BE2C (cell line): ENCODE data around the gene PLCH2.

ENCODE experiments used
- DNase-seq: peaks from one replicate; pipeline ENCODE4 v3.0.0-alpha.2; 2020
- H3K27me3 ChIP-seq: fragments of 250-450 bp; sonication (Bioruptor Pico); 2 replicates; pipeline ENCODE4 v1.5.1; 2020; ENCODE audit warnings: mild to moderate bottlenecking
- H3K36me3 ChIP-seq: fragments of 250-450 bp; sonication (Bioruptor Pico); 2 replicates; pipeline ENCODE4 v1.5.1; 2020; ENCODE audit warnings: mild to moderate bottlenecking
- H3K4me1 ChIP-seq: fragments of 250-450 bp; sonication (Bioruptor Pico); 2 replicates; pipeline ENCODE4 v1.5.1; 2020
- H3K4me3 ChIP-seq: 2 replicates; pipeline ENCODE4 v1.5.1; 2011; ENCODE audit warnings: low read depth, low read length
- H3K9me3 ChIP-seq: fragments of 250-450 bp; sonication (Bioruptor Pico); 2 replicates; pipeline ENCODE4 v1.5.1; 2020
- TF ChIP-seq, protein P1 (sequence below): IDR thresholded peaks from 2 replicates; pipeline ENCODE4 v1.5.1; 2012; ENCODE audit warnings: mild to moderate bottlenecking, low read depth, low read length

PLCH2 gene

DNA sequence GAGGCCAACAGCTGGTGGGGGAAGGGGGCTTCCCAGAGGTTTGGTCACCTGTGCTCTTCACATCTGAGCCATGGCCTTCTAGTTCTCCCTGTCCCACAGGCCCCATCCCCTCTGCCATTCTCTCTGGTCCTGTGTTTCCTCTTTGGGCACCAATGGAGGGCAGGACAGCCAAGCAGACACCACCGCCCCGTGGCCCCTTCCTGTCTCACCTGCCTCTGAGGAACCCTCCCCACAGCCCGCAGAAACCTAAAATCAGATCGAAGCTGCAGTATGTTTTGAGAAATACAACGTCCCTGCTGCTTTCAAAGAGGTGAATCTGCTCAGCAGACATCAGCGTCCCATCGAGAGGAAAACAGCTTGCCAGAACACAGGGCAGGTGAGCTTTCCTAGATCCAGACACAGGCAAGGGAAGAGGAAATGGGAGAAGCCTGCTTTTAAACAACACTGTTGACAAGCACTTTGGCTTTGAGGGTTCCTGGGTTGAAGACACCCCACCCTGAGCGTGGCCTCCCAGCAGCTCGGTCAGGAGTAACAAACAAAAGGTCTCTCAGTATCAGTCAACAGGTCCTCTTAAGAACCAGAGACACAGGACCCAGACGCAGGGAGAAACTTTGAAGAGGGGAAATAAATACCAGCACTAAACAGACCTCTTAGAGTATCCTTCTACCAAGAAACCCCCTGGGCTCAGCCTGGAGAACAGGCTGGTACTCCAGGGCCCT lies 48.0 kb downstream of the PLCH2 start:
- no peak for DNase-seq
- Histone ChIP-seq H3K27me3 (no peaks in the 10 kb centered on the region), H3K4me3 (no peak overlapping the region), H3K4me1 (peaks cover 13% of the 10 kb centered on the region; the same call in 1 of the 2 replicates), H3K9me3 (no peaks in the 10 kb centered on the region), H3K36me3 (peaks cover 8% of the 10 kb centered on the region; the same call in 1 of the 2 replicates)
- TF ChIP-seq, protein P1, sequence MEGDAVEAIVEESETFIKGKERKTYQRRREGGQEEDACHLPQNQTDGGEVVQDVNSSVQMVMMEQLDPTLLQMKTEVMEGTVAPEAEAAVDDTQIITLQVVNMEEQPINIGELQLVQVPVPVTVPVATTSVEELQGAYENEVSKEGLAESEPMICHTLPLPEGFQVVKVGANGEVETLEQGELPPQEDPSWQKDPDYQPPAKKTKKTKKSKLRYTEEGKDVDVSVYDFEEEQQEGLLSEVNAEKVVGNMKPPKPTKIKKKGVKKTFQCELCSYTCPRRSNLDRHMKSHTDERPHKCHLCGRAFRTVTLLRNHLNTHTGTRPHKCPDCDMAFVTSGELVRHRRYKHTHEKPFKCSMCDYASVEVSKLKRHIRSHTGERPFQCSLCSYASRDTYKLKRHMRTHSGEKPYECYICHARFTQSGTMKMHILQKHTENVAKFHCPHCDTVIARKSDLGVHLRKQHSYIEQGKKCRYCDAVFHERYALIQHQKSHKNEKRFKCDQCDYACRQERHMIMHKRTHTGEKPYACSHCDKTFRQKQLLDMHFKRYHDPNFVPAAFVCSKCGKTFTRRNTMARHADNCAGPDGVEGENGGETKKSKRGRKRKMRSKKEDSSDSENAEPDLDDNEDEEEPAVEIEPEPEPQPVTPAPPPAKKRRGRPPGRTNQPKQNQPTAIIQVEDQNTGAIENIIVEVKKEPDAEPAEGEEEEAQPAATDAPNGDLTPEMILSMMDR: no peak

GRCh38 chr1:2525572-2525919 lies 49.5 kb downstream of the PLCH2 start:
- TF ChIP-seq, protein P1: no peak
- H3K4me1 ChIP-seq: peaks cover 13% of the 10 kb centered on the region; the same call in 1 of the 2 replicates

DNA sequence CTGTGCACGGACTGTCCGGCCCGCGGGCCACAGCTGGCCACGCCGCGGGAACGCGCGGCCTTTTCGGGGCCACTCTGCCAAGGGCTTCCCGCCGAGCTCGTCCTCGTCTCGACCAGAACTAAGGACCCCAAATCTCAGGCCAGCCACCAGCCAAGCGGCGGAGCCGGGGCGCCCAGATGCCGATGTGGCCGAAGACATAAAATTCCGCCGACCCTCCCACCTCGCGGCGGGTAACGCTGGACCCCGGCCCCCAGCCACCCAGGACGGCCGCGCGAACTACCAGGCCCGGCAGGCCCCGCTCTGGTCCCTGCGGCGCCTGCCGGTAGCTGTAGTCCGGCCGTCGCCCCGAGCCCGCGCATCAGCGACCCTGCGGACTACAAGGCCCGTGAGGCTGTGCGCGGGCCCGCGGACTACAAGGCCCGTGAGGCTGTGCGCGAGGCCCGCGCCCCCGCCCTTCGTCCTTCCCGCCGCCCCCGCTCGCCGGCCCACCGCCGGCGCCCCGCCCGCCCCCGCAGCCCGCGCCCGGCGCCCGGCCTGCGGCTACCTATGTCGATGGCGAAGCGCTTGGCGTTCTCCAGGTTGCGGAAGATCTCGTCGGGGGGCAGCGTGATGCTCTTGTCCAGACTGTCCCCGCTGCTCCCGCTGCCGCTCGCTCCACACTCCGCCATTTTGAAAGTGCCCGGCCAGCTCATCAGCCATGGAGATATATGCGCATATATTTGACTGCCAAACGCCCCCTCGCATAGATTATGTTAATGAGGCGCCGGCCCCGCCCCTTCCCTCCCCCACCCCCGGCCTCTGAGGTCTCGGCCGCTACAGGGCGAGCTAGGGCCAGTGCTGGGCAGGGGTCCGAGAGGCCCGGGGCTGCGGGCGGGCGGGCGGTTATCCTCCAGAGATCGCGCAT lies 50.1 kb downstream of the PLCH2 start, which contains the start of gene PANK4:
Gene PANK4, minus strand, starts transcription at position 677 of the 904 bp plus-strand sequence. Its CDS starts 9 bp downstream, at position 668.
- Histone ChIP-seq H3K36me3 (no peaks in the 10 kb centered on the region), H3K4me1 (peaks cover 13% of the 10 kb centered on the region; the same call in 1 of the 2 replicates)

More at GRCh38 chr1:2525572-2525919, 49.5 kb downstream of the PLCH2 start:
- H3K36me3 ChIP-seq: peaks cover 4% of the 10 kb centered on the region; the same call in 1 of the 2 replicates
- no peak for DNase-seq
- peak overlapping the region; percentile 77 for H3K4me3 ChIP-seq
- H3K9me3 ChIP-seq: no peaks in the 10 kb centered on the region
- no peaks in the 10 kb centered on the region for H3K27me3 ChIP-seq

DNA sequence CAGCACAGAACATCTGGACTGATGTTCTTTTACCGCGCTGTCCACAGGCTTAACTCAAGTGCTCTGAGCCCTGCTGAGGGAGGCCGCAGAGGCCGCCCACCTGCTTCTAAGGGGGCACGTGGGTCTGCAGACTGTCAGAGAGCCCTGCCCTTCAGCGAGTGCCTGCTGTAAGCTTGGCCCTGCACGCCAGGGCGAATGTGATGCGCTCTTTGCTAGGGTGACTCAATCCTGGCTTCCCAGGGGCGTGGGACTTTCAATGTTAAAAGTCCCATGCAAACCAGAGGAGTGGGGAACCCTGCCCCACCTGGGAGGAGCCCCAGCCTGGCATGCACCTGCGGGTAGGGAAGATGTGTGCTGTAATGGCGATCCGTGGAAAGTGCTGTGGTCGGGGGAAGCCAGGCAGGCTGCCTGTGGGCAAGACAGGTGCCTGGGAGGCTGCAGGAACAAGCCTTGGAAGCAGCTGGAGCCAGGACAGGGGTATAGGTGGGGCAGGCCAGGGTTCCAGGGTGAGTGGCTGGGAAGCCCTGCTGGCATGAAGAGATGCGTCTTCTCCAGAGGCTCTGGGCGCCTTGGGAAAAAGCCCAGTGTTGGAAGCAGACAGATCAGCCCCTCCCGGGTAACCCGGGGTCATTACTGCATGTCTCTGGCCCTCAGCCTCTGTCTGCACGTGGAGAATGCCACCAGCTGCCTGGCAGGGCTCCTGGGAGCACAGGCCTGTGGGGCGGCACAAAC lies 50.9 kb downstream of the PLCH2 start:
- Histone ChIP-seq H3K27me3 (no peaks in the 10 kb centered on the region), H3K4me3 (peak overlapping the region; percentile 7; the same call in 1 of the 2 replicates), H3K9me3 (no peaks in the 10 kb centered on the region), H3K36me3 (no peaks in the 10 kb centered on the region), H3K4me1 (peaks cover 13% of the 10 kb centered on the region; the same call in 1 of the 2 replicates)
- peak; percentile 62 for DNase-seq
- TF ChIP-seq, protein P1: no peak

More for the DNA sequence above, 50.1 kb downstream of the PLCH2 start, which contains the start of gene PANK4:
- Histone ChIP-seq H3K9me3 (no peaks in the 10 kb centered on the region), H3K4me3 (peak within 1 kb of the TSS; percentile 77), H3K27me3 (no peaks in the 10 kb centered on the region)
- TF ChIP-seq, protein P1: no peak
- DNase-seq: peak; percentile 89

GRCh38 chr1:2527556-2527860 lies 51.4 kb downstream of the PLCH2 start:
- H3K4me3 ChIP-seq: no peak overlapping the region
- no peaks in the 10 kb centered on the region for H3K9me3 ChIP-seq
- no peak for DNase-seq
- peaks cover 13% of the 10 kb centered on the region; the same call in 1 of the 2 replicates for H3K4me1 ChIP-seq
- no peaks in the 10 kb centered on the region for H3K36me3 ChIP-seq
- TF ChIP-seq, protein P1: no peak
- H3K27me3 ChIP-seq: no peaks in the 10 kb centered on the region
